Measurements from ENCODE around the gene TRNT1. TPM values are rescaled to one million over a fixed set of nuclear protein-coding genes. Genes with fewer than 3 reads are reported as not detected.

TRNT1 gene
- total RNA-seq, 1 experiment from 2014 or later, result 21.4 TPM

- TF ChIP-seq TCF7L2 (IDR thresholded peaks at IDR 0.05; ENCODE audit: borderline replicate concordance, extremely low read depth, insufficient read depth, insufficient read length) (no peak), ELF1 (IDR thresholded peaks at IDR 0.05; ENCODE audit: borderline replicate concordance, low read depth) (no peak), FOSL1 (IDR thresholded peaks at IDR 0.05; ENCODE audit: low read depth) (no peak), SRF (IDR thresholded peaks at IDR 0.05; ENCODE audit: low read depth) (no peak), ZNF274 (IDR thresholded peaks at IDR 0.05; ENCODE audit: low read depth, low read length) (no peak), SIN3A (IDR thresholded peaks at IDR 0.05; ENCODE audit: low read depth) (no peak), EZH2 (IDR thresholded peaks at IDR 0.05) (no peak), ZBTB33 (IDR thresholded peaks at IDR 0.05; ENCODE audit: extremely low read depth, insufficient replicate concordance, low read length) (no peak)
- TF ChIP-seq, protein P1, sequence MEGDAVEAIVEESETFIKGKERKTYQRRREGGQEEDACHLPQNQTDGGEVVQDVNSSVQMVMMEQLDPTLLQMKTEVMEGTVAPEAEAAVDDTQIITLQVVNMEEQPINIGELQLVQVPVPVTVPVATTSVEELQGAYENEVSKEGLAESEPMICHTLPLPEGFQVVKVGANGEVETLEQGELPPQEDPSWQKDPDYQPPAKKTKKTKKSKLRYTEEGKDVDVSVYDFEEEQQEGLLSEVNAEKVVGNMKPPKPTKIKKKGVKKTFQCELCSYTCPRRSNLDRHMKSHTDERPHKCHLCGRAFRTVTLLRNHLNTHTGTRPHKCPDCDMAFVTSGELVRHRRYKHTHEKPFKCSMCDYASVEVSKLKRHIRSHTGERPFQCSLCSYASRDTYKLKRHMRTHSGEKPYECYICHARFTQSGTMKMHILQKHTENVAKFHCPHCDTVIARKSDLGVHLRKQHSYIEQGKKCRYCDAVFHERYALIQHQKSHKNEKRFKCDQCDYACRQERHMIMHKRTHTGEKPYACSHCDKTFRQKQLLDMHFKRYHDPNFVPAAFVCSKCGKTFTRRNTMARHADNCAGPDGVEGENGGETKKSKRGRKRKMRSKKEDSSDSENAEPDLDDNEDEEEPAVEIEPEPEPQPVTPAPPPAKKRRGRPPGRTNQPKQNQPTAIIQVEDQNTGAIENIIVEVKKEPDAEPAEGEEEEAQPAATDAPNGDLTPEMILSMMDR (IDR thresholded peaks at IDR 0.05 in 2 of 3, conservative IDR thresholded peaks at IDR 0.05 in 1 of 3; ENCODE audit: borderline replicate concordance in 1 of 3, insufficient read depth in 1 of 3, low read depth in 2 of 3, low read length in 2 of 3), result no peak
- TF ChIP-seq, protein P2, sequence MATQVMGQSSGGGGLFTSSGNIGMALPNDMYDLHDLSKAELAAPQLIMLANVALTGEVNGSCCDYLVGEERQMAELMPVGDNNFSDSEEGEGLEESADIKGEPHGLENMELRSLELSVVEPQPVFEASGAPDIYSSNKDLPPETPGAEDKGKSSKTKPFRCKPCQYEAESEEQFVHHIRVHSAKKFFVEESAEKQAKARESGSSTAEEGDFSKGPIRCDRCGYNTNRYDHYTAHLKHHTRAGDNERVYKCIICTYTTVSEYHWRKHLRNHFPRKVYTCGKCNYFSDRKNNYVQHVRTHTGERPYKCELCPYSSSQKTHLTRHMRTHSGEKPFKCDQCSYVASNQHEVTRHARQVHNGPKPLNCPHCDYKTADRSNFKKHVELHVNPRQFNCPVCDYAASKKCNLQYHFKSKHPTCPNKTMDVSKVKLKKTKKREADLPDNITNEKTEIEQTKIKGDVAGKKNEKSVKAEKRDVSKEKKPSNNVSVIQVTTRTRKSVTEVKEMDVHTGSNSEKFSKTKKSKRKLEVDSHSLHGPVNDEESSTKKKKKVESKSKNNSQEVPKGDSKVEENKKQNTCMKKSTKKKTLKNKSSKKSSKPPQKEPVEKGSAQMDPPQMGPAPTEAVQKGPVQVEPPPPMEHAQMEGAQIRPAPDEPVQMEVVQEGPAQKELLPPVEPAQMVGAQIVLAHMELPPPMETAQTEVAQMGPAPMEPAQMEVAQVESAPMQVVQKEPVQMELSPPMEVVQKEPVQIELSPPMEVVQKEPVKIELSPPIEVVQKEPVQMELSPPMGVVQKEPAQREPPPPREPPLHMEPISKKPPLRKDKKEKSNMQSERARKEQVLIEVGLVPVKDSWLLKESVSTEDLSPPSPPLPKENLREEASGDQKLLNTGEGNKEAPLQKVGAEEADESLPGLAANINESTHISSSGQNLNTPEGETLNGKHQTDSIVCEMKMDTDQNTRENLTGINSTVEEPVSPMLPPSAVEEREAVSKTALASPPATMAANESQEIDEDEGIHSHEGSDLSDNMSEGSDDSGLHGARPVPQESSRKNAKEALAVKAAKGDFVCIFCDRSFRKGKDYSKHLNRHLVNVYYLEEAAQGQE (IDR thresholded peaks at IDR 0.05; ENCODE audit: low read depth), result no peak
Observed at GRCh38 chr3:3127432-3128010, 781 bp downstream of the TRNT1 start.

More at GRCh38 chr3:3127432-3128010, 781 bp downstream of the TRNT1 start:
- ATAC-seq (no peak), DNase-seq (ENCODE audit: low read depth, low spot score) (no peak)
- ChIA-PET POLR2A (no interaction called here), RAD21 (ENCODE audit: low non-redundant PET in 1 of 2, low total read pairs in 2 of 2, uncharacterized antibody in 2 of 2, unreplicated experiment in 2 of 2) (no interaction called here), CTCF (no interaction called here)
- intact Hi-C loops (cut with micrococcal nuclease), result no loop called here
- no peaks in the 10 kb centered on the region for H3K27me3 ChIP-seq (ENCODE audit: insufficient read depth, low read length)
- peak overlapping the region; percentile 97 for H3K4me2 ChIP-seq (ENCODE audit: low read length)
- peak overlapping the region; percentile 100 for H3K9ac ChIP-seq (ENCODE audit: low read length)
- BruUV-seq (replicated peaks), result TSS peak; percentile 52
- H3K4me3 ChIP-seq (replicated peaks in 1 of 2; ENCODE audit: low read depth in 1 of 2, low read length in 2 of 2), result peak overlapping the region; percentile 92 to 99
- peaks cover 10 to 18% of the 10 kb centered on the region in 2 experiments; a peak in 3 of 4 replicates for H3K36me3 ChIP-seq (ENCODE audit: control insufficient read depth in 1 of 2, insufficient read depth in 2 of 2, low read length in 2 of 2)
- H3K4me1 ChIP-seq (ENCODE audit: control insufficient read depth in 1 of 2, insufficient read depth in 2 of 2, low read length in 2 of 2), result peaks cover 3 to 18% of the 10 kb centered on the region in 2 experiments; a peak in 2 of 4 replicates
- H3K27ac ChIP-seq (ENCODE audit: low read depth, low read length), result peak overlapping the region; percentile 85
- H3K9me3 ChIP-seq (ENCODE audit: control insufficient read depth in 1 of 2, insufficient read depth in 1 of 2, low read depth in 1 of 2, low read length in 2 of 2), result no peaks in the 10 kb centered on the region
- no peaks in the 10 kb centered on the region for H3K9me2 ChIP-seq (ENCODE audit: insufficient read depth)
- peaks cover 45% of the 10 kb centered on the region for H3K79me2 ChIP-seq (ENCODE audit: insufficient read depth, low read length)
- H2AFZ ChIP-seq (ENCODE audit: low read depth, low read length, poor library complexity, severe bottlenecking), result no peak overlapping the region
- H4K20me1 ChIP-seq (ENCODE audit: insufficient read depth), result no peaks in the 10 kb centered on the region
